ENCODE measurements around the gene ZDHHC19. TPM values are rescaled to one million over a fixed set of nuclear protein-coding genes. Genes with fewer than 3 reads are reported as not detected.

ZDHHC19 gene
- total RNA-seq, 1 donor, result not detected

- no peak for TF ChIP-seq CTCF (IDR thresholded peaks at IDR 0.05; ENCODE audit: insufficient read depth, low read depth, low read length)
- no peak for DNase-seq (ENCODE audit: low read depth)
Measured at GRCh38 chr3:196159526-196159925, 51.7 kb downstream of the ZDHHC19 start.

GRCh38 chr3:196156160-196156559 is 55.0 kb downstream of the ZDHHC19 start:
- DNase-seq (ENCODE audit: low read depth), result no peak
- H3K4me3 ChIP-seq (ENCODE audit: low read depth, low read length), result no peak overlapping the region
- no peak for TF ChIP-seq CTCF (IDR thresholded peaks at IDR 0.05; ENCODE audit: insufficient read depth, low read depth, low read length)

More at GRCh38 chr3:196159526-196159925, 51.7 kb downstream of the ZDHHC19 start:
- H3K4me3 ChIP-seq (ENCODE audit: low read depth, low read length), result no peak overlapping the region

- no peak overlapping the region for H3K4me3 ChIP-seq (ENCODE audit: low read depth, low read length)
- no peak for DNase-seq (ENCODE audit: low read depth)
- no peak for TF ChIP-seq CTCF (IDR thresholded peaks at IDR 0.05; ENCODE audit: insufficient read depth, low read depth, low read length)
Measured at GRCh38 chr3:196150481-196150880, 60.7 kb downstream of the ZDHHC19 start.

- H3K4me3 ChIP-seq (ENCODE audit: low read depth, low read length), result no peak overlapping the region
- no peak for TF ChIP-seq CTCF (IDR thresholded peaks at IDR 0.05; ENCODE audit: insufficient read depth, low read depth, low read length)
- no peak for DNase-seq (ENCODE audit: low read depth)
Measured at GRCh38 chr3:196149831-196150301, 61.3 kb downstream of the ZDHHC19 start.

GRCh38 chr3:196149375-196149774 is 61.8 kb downstream of the ZDHHC19 start:
- no peak for DNase-seq (ENCODE audit: low read depth)

More at GRCh38 chr3:196149375-196149774, 61.8 kb downstream of the ZDHHC19 start:
- TF ChIP-seq CTCF (IDR thresholded peaks at IDR 0.05; ENCODE audit: insufficient read depth, low read depth, low read length), result no peak
- no peak overlapping the region for H3K4me3 ChIP-seq (ENCODE audit: low read depth, low read length)

Small RNA genes lying within 50 kb of the gene (small RNA-seq; reads per million reads assigned to genes)
- gene RF00019, result not detected

Other genes starting within 250 kb of the ZDHHC19 start
- 71.8 and 150 TPM in 2 replicates for gene TFRC, start 129.3 kb downstream of the ZDHHC19 start, total RNA-seq
- not detected in 2 replicates for gene SLC51A, start 5.1 kb upstream of the ZDHHC19 start, total RNA-seq
- 76.3 and 110 TPM in 2 replicates for gene PCYT1A, start 76.3 kb upstream of the ZDHHC19 start, total RNA-seq
- 6.9 and 7.1 TPM in 2 replicates for gene DYNLT2B, start 106.8 kb upstream of the ZDHHC19 start, total RNA-seq
- 0.43 and 0.97 TPM in 2 replicates for gene TM4SF19, start 127.0 kb upstream of the ZDHHC19 start, total RNA-seq
- gene UBXN7, start 221.0 kb upstream of the ZDHHC19 start, total RNA-seq, result 19.0 and 30.2 TPM in 2 replicates